HG03025 (cell line): ENCODE results near the gene TENM4.
"Not testable (repeated sequence)": the region's sequence is repeated elsewhere in the genome, so short reads cannot be mapped to it uniquely, and the experiment has no call there.

Experiments
- ATAC-seq: cut with Tn5 transposase; IDR thresholded peaks from one replicate; pipeline ENCODE4 v1.9.1; 2021; ENCODE audit warnings: mild to moderate bottlenecking, moderate library complexity; ENCODE audit not compliant: unreplicated experiment, low FRiP score

TENM4 gene

GRCh38 chr11:79192836-79193235, 248.0 kb downstream of the TENM4 start:
- no peak for ATAC-seq

GRCh38 chr11:79191716-79192115, 249.1 kb downstream of the TENM4 start:
- not testable (repeated sequence) for ATAC-seq

GRCh38 chr11:79190553-79190952, 250.3 kb downstream of the TENM4 start:
- ATAC-seq: not testable (repeated sequence)

GRCh38 chr11:79189601-79190000, 251.2 kb downstream of the TENM4 start:
- no peak for ATAC-seq

- no peak for ATAC-seq
Measured at GRCh38 chr11:79189055-79189454, 251.8 kb downstream of the TENM4 start.

GRCh38 chr11:79186669-79187068, 254.2 kb downstream of the TENM4 start:
- ATAC-seq: no peak

- ATAC-seq: no peak
Measured at GRCh38 chr11:79185351-79185750, 255.5 kb downstream of the TENM4 start.

GRCh38 chr11:79184285-79184684, 256.5 kb downstream of the TENM4 start:
- ATAC-seq: no peak

GRCh38 chr11:79182794-79183193, 258.0 kb downstream of the TENM4 start:
- no peak for ATAC-seq

- ATAC-seq: no peak
Measured at GRCh38 chr11:79179087-79179486, 261.7 kb downstream of the TENM4 start.

GRCh38 chr11:79174045-79175008, 266.5 kb downstream of the TENM4 start:
- no peak for ATAC-seq

- ATAC-seq: no peak
Measured at GRCh38 chr11:79173615-79174014, 267.2 kb downstream of the TENM4 start.

GRCh38 chr11:79170321-79170720, 270.5 kb downstream of the TENM4 start:
- no peak for ATAC-seq

GRCh38 chr11:79168530-79169110, 272.2 kb downstream of the TENM4 start:
- no peak for ATAC-seq

- no peak for ATAC-seq
Measured at GRCh38 chr11:79167510-79168188, 273.2 kb downstream of the TENM4 start.

- ATAC-seq: no peak
Measured at GRCh38 chr11:79165908-79166307, 274.9 kb downstream of the TENM4 start.

- no peak for ATAC-seq
Measured at GRCh38 chr11:79160791-79161403, 279.9 kb downstream of the TENM4 start.

- ATAC-seq: no peak
Measured at GRCh38 chr11:79159657-79160450, 281.0 kb downstream of the TENM4 start.

GRCh38 chr11:79157738-79158137, 283.1 kb downstream of the TENM4 start:
- no peak for ATAC-seq

GRCh38 chr11:79156031-79156430, 284.8 kb downstream of the TENM4 start:
- no peak for ATAC-seq
